ENCODE results near the gene PPP1R12C. TPM values are rescaled to one million over a fixed set of nuclear protein-coding genes. Genes with fewer than 3 reads are reported as not detected.

Gene PPP1R12C
- total RNA-seq, 4 donors from 2014 or later = 40.0 to 110 (median 76.1) TPM

GRCh38 chr19:55089342-55089944 is 28.0 kb downstream of the PPP1R12C start:
- peaks cover 0 to 13% of the 10 kb centered on the region in 2 donors for H3K4me1 ChIP-seq
- TF ChIP-seq CTCF (IDR thresholded peaks at IDR 0.05) (no peak), POLR2A (IDR thresholded peaks at IDR 0.05) (no peak)
- no peak overlapping the region for H3K27ac ChIP-seq
- intact Hi-C loops (cut with DNase I) = no loop called here
- peaks cover 18 to 19% of the 10 kb centered on the region in 2 donors for H3K36me3 ChIP-seq
- H3K4me3 ChIP-seq (replicated peaks in 1 of 3) = no peak overlapping the region
- no peaks in the 10 kb centered on the region for H3K9me3 ChIP-seq
- DNase-seq = no peak
- no peaks in the 10 kb centered on the region for H3K27me3 ChIP-seq
- WGBS, 2 donors = 87 to 95% methylated on average over 3 of the region's 3 CpGs

- Histone ChIP-seq H3K27me3 (no peaks in the 10 kb centered on the region), H3K4me1 (peaks cover 0 to 13% of the 10 kb centered on the region in 2 donors), H3K27ac (peak overlapping the region in 2 of 3 donors; percentile 15 to 45), H3K36me3 (peaks cover 16% of the 10 kb centered on the region in 2 donors), H3K4me3 (replicated peaks in 1 of 3) (no peak overlapping the region), H3K9me3 (no peaks in the 10 kb centered on the region)
- intact Hi-C loops (cut with DNase I) = no loop called here
- TF ChIP-seq CTCF (IDR thresholded peaks at IDR 0.05) = peak in 5 of 6 experiments; percentile 16 to 93 (median 52)
- no peak for TF ChIP-seq POLR2A (IDR thresholded peaks at IDR 0.05)
- WGBS, 2 donors = 56 to 57% methylated on average over 13 to 17 of the region's 18 CpGs
- DNase-seq = peak; percentile 77 to 79
Measured at GRCh38 chr19:55088543-55089341, 28.7 kb downstream of the PPP1R12C start.

- H3K27me3 ChIP-seq = no peaks in the 10 kb centered on the region
- no peak overlapping the region for H3K4me3 ChIP-seq (replicated peaks in 1 of 3)
- intact Hi-C loops (cut with DNase I) = no loop called here
- no peak for DNase-seq
- peaks cover 16% of the 10 kb centered on the region in 2 donors for H3K36me3 ChIP-seq
- whole genome bisulfite sequencing, 2 donors = 78 to 79% methylated on average over 12 of the region's 12 CpGs
- TF ChIP-seq POLR2A (IDR thresholded peaks at IDR 0.05) = no peak
- no peak for TF ChIP-seq CTCF (IDR thresholded peaks at IDR 0.05)
- peak overlapping the region in 2 of 3 donors; percentile 15 to 45 for H3K27ac ChIP-seq
- H3K4me1 ChIP-seq = peaks cover 0 to 13% of the 10 kb centered on the region in 2 donors
- no peaks in the 10 kb centered on the region for H3K9me3 ChIP-seq
Measured at GRCh38 chr19:55088021-55088451, 29.4 kb downstream of the PPP1R12C start.

GRCh38 chr19:55087542-55087901 is 29.9 kb downstream of the PPP1R12C start:
- H3K9me3 ChIP-seq = no peaks in the 10 kb centered on the region
- intact Hi-C loops (cut with DNase I) = no loop called here
- no peak overlapping the region for H3K27ac ChIP-seq

More at GRCh38 chr19:55087542-55087901, 29.9 kb downstream of the PPP1R12C start:
- H3K27me3 ChIP-seq = no peaks in the 10 kb centered on the region
- H3K4me1 ChIP-seq = peaks cover 0 to 13% of the 10 kb centered on the region in 2 donors
- no peak overlapping the region for H3K4me3 ChIP-seq (replicated peaks in 1 of 3)
- 53 to 58% methylated on average over 11 to 15 of the region's 17 CpGs for WGBS, 2 donors
- no peak for DNase-seq
- TF ChIP-seq CTCF (IDR thresholded peaks at IDR 0.05) (no peak), POLR2A (IDR thresholded peaks at IDR 0.05) (peak in 1 of 2 donors; percentile 6)
- peaks cover 13% of the 10 kb centered on the region in 2 donors for H3K36me3 ChIP-seq
